Femur (tissue), 1 donor: Measurements from ENCODE around the gene TSNAX.
"Not testable (repeated sequence)": the region's sequence is repeated elsewhere in the genome, so short reads cannot be mapped to it uniquely, and the experiment has no call there.

ENCODE experiments used
- DNase-seq: peaks from one replicate; pipeline ENCODE4 v3.0.0-alpha.2; 2017

Gene TSNAX

GRCh38 chr1:231528172-231529029 lies at the start of gene TSNAX:
Gene TSNAX (plus strand): TSS chr1:231528669. CDS start chr1:231528811, 142 bp downstream.
- peak; percentile 96 for DNase-seq

- DNase-seq, result no peak
These were observed 49.7 kb upstream of the TSNAX start for GRCh38 chr1:231478811-231479210.

DNA sequence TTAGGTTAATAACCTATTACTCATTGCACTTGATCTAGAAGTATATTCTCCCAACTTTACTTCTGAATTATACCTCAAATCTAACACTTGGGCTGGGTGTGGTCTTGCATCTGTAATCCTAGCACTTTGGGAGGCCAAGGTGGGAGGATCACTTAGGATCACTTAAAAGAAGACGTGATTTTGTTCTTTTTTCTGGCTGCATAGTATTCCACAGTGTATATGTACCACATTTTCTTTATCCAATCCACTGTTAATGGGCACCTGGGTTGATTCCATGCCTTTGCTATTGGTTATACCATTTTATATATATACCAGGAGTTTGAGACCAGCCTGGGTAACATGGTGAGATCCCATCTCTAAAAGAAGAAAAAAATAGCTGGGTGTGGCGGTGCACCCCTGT lies 48.5 kb upstream of the TSNAX start:
- no peak for DNase-seq

GRCh38 chr1:231481289-231481688 lies 47.2 kb upstream of the TSNAX start:
- DNase-seq, result no peak

DNA sequence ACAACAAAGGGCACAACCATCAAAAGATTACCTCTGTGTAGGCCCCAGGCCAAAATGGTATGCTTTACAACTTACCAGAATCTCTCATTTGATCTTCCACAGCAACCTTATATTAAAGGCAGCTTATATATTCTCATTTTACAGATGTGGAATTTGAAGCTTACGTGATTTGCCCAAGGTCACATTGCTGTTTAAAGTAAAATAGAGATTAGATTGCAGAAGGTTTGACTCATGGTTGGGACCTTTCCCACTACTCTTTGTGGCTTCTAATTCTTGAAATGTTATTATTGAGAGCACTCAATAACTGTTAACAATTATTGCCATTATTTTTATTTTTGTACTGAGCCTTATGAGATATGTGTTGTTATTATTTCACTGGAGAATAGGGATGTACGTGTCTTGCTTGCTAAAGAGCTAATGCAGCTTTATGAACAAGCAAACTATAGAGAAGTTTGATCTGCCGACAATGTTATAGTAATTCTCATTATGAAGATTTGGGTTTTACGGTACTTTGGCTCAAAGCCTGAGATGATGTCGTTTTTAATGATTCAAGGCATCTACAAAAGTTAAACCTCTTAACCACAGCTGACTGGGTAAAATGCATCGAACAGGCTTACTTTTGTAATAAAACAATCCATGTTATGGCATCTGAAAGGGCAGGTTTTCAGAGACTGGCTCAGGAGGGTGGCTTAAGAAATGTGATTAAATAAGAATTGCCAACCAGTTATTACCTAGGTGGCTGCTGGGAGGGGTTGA lies 43.3 kb upstream of the TSNAX start:
- no peak for DNase-seq

DNA sequence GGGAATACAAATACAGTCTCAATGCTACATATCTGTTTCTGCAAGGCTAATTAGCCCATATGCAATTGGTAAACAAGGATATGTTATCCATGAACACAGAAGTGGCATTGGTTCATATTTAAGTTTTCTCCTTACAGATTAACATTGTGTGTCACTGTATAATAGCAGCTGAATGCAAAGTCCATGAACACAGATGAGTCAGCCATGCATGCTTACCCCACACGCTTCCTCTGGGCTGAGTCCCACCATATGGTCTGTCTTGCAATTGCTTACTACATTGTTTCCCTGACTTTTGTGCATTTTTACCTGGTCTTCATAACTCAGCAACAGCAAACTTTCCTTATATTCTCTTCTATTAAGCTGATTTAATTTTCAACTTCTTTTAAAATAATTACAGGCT lies 41.5 kb upstream of the TSNAX start:
- DNase-seq, result no peak

DNA sequence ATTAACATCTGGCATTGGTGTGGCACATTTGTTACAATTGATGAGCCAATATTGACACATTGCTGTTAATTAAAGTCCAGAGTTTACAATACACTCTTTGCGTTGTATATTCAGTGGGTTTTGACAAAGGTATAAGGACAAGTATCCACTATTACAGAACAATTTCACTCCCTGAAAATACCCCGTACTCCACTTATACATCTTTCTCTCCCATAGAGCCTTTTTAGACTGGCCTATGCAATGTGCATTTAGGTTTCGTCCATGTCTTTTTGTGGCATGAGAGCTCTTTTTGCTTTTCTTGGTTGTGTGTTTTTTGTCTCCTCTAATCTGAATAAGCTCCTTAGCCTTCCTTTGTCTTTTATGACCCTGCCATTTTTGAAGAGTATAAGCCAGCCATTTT lies 40.6 kb upstream of the TSNAX start:
- no peak for DNase-seq

DNA sequence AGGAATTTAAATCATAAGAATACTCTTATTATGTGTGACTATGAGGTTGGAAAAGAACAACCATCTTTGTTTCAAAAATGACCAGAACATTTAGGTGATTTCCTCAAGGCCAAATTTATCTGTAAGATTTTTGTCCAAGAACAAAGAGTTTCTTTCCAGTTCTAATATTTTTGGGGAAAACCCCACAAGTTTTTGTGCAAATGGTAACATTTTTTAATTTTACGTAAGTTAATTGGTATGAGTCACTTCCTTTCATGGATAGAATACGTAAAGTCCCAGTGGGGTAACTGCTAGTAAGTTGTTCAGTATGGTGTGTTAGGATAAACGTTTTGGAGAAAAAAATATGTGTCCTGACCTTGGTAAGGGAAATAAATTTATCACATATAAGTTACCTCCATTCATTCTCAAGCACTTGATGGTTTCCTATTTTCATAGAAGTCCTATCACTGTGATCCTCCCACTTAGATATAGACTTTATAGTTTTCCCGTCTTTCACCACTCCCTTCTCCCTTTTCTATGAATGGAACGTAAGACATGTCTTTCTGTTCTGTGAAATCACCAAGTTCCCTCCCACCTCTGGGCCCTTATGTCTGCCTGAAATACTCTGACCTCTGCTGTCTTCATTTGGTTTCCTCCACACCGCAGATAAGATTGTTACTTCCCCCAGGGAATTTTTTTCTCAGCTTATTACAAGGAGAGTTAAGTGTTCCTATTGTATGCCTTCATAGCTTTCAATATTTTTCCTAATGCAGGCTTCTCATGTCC lies 34.9 kb upstream of the TSNAX start:
- no peak for DNase-seq

GRCh38 chr1:231494439-231495110 lies 33.9 kb upstream of the TSNAX start:
- DNase-seq, result no peak

DNA sequence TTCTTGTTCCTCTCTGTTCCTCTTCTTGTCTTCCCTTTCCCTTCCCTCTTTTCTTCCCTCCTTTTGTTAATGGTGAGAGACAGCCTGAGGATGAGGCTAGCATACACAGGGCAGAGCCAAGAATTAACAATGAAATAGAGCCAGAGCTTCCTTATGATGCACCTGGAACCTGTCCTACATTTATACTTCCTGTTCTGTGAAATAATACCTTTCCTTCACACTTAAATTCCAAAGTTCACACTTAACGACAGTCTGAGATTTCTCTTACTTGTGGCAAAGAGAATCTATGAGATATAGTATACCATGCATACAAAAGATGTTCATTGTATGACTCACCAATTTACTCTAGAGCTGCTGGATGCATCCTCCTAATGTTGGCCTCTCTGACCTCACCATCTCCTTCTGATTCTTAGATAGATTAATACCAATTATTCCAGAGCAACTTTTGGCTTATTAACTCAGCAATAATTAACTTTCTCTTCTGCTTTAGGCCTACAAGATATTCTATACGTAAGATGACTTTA lies 30.8 kb upstream of the TSNAX start:
- DNase-seq, result no peak

GRCh38 chr1:231499148-231499763 lies 29.2 kb upstream of the TSNAX start:
- DNase-seq, result no peak

DNA sequence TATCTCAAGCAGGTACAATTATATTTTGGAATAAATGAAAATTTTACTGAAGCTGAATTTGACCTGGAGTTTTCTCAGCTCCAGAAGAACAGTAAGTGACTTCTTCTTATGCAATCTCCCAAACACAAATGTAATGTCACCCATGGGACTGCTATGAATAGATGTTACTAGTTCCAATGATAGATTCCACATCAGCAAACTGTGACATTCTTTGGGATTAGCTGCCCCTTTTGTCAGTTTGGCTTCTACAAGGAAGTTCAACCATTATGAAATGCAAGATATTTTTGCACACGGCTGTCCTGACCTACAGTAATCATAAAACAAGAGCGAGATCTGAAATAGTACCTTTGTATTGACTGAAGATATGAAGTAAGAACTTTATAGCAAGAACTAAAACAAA lies 27.8 kb upstream of the TSNAX start:
- DNase-seq, result no peak

GRCh38 chr1:231503168-231503567 lies 25.3 kb upstream of the TSNAX start:
- not testable (repeated sequence) for DNase-seq

DNA sequence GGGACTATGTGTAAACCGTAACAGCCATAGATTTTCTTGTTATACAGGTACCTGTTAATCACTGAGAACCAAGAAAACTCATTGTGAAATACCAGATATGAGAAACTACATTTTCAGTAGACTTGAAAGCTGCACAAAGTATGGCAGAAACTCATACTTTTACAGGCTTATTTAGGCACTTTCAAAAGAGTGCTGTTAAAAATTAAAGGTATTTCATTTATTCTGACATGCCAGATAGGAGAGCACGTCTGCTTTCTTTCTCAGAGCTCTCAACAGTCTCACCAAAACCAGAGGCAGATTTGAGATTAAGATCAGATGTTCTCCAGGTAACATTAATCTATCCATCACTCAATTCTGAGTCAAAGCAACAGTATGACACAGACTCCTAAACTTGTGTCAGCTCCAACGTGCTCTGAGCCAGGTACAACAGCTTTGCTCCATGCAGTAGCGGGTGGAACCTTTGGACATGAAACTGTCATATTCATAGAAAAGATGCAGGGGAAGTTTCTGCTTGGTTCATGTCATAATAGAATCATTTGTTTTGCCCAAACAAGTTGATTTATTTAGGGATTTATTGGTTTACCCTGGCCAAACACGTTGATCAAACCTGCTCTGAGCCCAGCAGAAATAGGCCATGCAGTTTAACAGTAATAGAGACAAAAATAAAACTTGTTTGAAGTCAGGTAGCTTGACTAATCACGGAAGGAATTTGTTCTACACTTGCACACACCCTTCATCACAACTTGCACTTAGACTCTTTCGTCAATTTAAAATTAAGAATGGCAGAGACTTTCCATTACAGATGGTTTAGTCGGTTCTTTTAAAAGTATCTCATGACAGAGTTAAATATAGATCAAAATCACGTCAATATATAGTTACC lies 20.8 kb upstream of the TSNAX start:
- DNase-seq, result no peak

- no peak for DNase-seq
These were observed 20.0 kb upstream of the TSNAX start for GRCh38 chr1:231508497-231508896.

GRCh38 chr1:231508941-231509340 lies 19.5 kb upstream of the TSNAX start:
- DNase-seq, result no peak

DNA sequence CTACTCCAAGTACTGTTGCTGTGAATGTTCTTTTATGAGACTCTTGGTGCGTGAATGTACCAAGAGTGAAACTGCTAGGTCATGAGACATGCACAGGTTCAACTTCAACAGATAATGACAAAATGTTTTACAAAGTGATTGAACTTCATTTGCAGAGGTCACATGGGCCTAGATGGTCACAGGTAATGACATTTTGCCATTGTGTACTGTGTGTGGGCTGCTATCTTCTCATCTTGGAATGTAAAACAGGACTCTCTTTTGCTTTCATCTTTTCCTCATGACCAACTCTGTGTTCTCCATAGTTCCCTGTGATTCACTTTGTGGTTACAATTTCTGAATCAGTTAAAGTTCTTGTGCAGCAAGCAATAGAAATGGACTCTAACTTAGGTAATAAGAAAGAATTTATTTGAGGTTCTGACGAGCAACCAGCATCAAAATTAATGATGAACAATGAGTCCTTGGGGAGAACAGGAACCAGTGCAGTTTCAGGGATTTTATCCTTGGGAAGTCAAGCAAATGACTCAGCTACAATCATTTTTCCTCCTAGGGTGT lies 16.2 kb upstream of the TSNAX start:
- DNase-seq, result no peak

GRCh38 chr1:231515748-231516147 lies 12.7 kb upstream of the TSNAX start:
- no peak for DNase-seq

DNA sequence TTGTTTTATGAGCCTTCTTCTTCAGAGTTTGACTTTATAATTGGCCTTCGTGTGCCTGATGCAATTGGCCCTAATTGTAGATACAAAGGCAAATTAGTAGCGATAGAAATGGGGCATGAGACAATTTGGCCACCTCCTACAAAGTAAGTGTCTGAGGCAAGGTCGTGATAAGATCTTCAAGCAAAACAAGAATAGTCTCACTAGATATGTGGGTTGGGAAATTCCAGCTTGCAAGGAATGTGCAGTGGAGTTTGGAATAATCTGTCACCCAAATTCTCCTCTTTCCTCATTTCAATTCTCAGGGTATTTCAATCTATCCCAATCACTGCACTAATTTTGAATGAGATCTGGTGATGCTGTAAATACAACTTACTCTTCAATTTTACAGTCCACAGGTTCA lies 11.4 kb upstream of the TSNAX start:
- no peak for DNase-seq

GRCh38 chr1:231518485-231519034 lies 9.9 kb upstream of the TSNAX start:
- DNase-seq, result no peak
